DOHH2 (cell line): ENCODE data around the gene ABCA4.

ENCODE experiments used
- EZH2phosphoT487 ChIP-seq: fragments of 200-600 bp; sonication (generic); IDR thresholded peaks from 2 replicates; pipeline ENCODE4 v1.6.1; 2017; ENCODE audit warnings: borderline replicate concordance, mild to moderate bottlenecking, antibody characterized with exemption, low read length, moderate library complexity, mixed read lengths
- TF ChIP-seq, protein P1 (sequence below): fragments of 200-600 bp; sonication (generic); IDR thresholded peaks from one replicate; pipeline ENCODE4 v1.5.1; 2014; ENCODE audit warnings: antibody characterized with exemption, mild to moderate bottlenecking, low read depth, low read length; ENCODE audit not compliant: poor library complexity, severe bottlenecking

DNA sequence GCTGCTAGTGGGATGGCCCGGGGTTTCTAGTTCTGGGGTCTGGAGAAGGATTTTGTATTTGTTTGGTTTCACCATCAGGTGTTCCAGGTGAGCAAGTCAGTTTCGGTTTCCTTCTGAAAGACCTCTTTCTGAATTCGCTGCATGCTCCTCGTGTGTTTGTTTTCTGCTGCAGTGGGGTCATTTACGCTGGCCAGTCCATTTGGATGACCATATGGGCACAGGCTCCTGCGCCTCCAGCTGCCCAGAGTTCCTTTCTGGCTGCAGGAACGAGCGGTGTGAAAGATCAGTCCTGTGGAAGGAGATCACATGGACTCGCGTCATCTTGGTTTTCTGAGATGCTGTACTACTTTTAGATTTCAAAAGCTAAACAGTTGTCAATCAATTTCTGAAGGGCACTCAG is 128.0 kb downstream of the ABCA4 start:
- TF ChIP-seq, protein P1, sequence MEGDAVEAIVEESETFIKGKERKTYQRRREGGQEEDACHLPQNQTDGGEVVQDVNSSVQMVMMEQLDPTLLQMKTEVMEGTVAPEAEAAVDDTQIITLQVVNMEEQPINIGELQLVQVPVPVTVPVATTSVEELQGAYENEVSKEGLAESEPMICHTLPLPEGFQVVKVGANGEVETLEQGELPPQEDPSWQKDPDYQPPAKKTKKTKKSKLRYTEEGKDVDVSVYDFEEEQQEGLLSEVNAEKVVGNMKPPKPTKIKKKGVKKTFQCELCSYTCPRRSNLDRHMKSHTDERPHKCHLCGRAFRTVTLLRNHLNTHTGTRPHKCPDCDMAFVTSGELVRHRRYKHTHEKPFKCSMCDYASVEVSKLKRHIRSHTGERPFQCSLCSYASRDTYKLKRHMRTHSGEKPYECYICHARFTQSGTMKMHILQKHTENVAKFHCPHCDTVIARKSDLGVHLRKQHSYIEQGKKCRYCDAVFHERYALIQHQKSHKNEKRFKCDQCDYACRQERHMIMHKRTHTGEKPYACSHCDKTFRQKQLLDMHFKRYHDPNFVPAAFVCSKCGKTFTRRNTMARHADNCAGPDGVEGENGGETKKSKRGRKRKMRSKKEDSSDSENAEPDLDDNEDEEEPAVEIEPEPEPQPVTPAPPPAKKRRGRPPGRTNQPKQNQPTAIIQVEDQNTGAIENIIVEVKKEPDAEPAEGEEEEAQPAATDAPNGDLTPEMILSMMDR: no peak
- no peak for TF ChIP-seq EZH2phosphoT487
